H1 (cell line): Measurements from ENCODE around the gene RNF26. TPM values are rescaled to one million over a fixed set of nuclear protein-coding genes. Genes with fewer than 3 reads are reported as not detected.

Experiments
- TAF1 ChIP-seq: IDR thresholded peaks from 2 replicates; pipeline ENCODE4 v1.6.1; 2011; ENCODE audit warnings: mild to moderate bottlenecking, low read depth, low read length
- polyA plus RNA-seq, 7 experiments: library from polyadenylated mRNA; depleted of rRNA in 3 of 7; stranded (reverse) in 5 of 7; unstranded in 2 of 7; fragments of >200 nt in 5 of 7; fragments of 200-250 nt in 2 of 7; gene quantifications; 1 replicate in 5 of 7; 2 replicates in 1 of 7; 4 replicates in 1 of 7; pipeline versions ENCODE4 v1.2.1 to v1.2.3, GENCODE V29; 2011 to 2013; ENCODE audit warnings: missing spikeins in 2 of 7, mixed read lengths in 2 of 7
- total RNA-seq: library from RNA; stranded (reverse); fragmentation: NEBNext Ultra II Directional; extraction: Animal tissue kit (Norgen Biotek cat#: 25700); gene quantifications from 2 replicates; pipeline ENCODE4 v1.2.1, GENCODE V29; 2021

Gene RNF26
- total and polyA plus RNA-seq, 2 of the 8 experiments (the other 6 are each of a cell fraction or from before 2014, with no cell fraction given) = 82.7 to 84.0 TPM

DNA sequence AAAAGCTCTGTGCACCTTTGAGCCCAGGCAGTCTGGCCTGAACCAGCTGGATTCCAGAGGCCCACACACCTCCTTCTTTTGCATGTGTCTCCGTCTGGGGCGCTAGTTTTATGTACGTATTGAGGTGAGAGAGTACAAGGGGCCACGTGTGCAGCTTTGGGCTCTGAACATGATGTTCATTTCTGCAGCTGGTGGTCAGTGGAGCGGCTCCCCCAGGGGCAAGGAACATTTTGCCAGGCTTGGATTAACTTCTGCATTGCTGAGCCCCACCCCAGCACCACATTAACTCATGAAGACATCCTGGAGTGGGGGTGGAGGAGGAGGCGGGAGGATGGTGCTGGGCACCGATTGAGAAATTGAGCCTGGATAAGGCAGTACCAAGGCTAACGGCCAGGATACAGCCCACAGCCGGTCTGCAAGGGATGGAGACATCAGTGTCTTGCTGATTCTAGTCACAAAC, 33.4 kb downstream of the RNF26 start (continued):
- no peak for TF ChIP-seq TAF1
